22Rv1 (cell line): ENCODE measurements around the gene ZNF326.

ENCODE experiments used
- CTCF ChIP-seq: fragments of 450-650 bp; IDR thresholded peaks from 2 replicates; pipeline ENCODE4 v1.5.1; 2017; ENCODE audit warnings: mild to moderate bottlenecking
- ZFX ChIP-seq: fragments of 450-650 bp; IDR thresholded peaks from 2 replicates; pipeline ENCODE4 v1.6.1; 2017; ENCODE audit warnings: antibody characterized with exemption, borderline replicate concordance

GRCh38 chr1:89949991-89950624 lies 44.8 kb upstream of the ZNF326 start:
- TF ChIP-seq CTCF (no peak), ZFX (no peak)
